H1 (cell line): ENCODE results near the gene AIF1L. TPM values are rescaled to one million over a fixed set of nuclear protein-coding genes. Genes with fewer than 3 reads are reported as not detected.

Experiments used
- CTCF ChIA-PET: fragments of 300-600 bp; sonication (Branson Sonifier 250); formaldehyde crosslinking; loops from one replicate; lab custom pipeline; 2021; ENCODE audit not compliant: partially characterized antibody; lab: Charles Lee
- POLR2A ChIA-PET: fragments of 300-600 bp; sonication (Branson Sonifier 250); formaldehyde crosslinking; loops from one replicate; lab custom pipeline; 2021; ENCODE audit warnings: inconsistent platforms; ENCODE audit not compliant: partially characterized antibody; lab: Charles Lee
- DNase-seq, 2 experiments: peaks; one replicate each; pipeline versions ENCODE4 v3.0.0 to v3.0.0-alpha.2; 2010 to 2022; ENCODE audit warnings: low spot score in 2 of 2, low read depth in 1 of 2, mixed read lengths in 1 of 2
- FAIRE-seq: peaks from 2 replicates; lab custom pipeline; 2011; peaks lifted over from hg19 to GRCh38; lab: Jason Lieb, UNC
- H2AFZ ChIP-seq: 2 replicates; pipeline ENCODE4 v1.8.1; 2012; ENCODE audit warnings: low read length, inconsistent platforms
- H2AK5ac ChIP-seq: 2 replicates; pipeline ENCODE4 v1.6.1; 2013; ENCODE audit warnings: low read depth, low read length
- H2BK120ac ChIP-seq: replicated peaks from 2 replicates; pipeline ENCODE3; 2013; ENCODE audit warnings: low read depth, low read length, inconsistent platforms
- H2BK12ac ChIP-seq: 2 replicates; pipeline ENCODE4 v1.6.1; 2013; ENCODE audit warnings: low read depth, low read length
- H2BK15ac ChIP-seq: 2 replicates; pipeline ENCODE4 v1.6.1; 2013; ENCODE audit warnings: low read length
- H2BK20ac ChIP-seq: 2 replicates; pipeline ENCODE4 v1.6.1; 2013; ENCODE audit warnings: low read length
- H2BK5ac ChIP-seq: 2 replicates; pipeline ENCODE4 v1.6.1; 2013; ENCODE audit warnings: low read depth, low read length
- H3K14ac ChIP-seq: 2 replicates; pipeline ENCODE4 v1.6.1; 2013; ENCODE audit warnings: inconsistent platforms; ENCODE audit not compliant: insufficient read length
- H3K18ac ChIP-seq: 2 replicates; pipeline ENCODE4 v1.6.1; 2013; ENCODE audit warnings: low read length; ENCODE audit errors: extremely low read depth
- H3K23ac ChIP-seq: 2 replicates; pipeline ENCODE4 v1.6.1; 2013; ENCODE audit warnings: inconsistent platforms; ENCODE audit not compliant: insufficient read length
- H3K23me2 ChIP-seq: 2 replicates; pipeline ENCODE4 v1.6.1; 2013; ENCODE audit warnings: low read depth, low read length
- H3K27ac ChIP-seq: 2 replicates; pipeline ENCODE4 v1.6.1; 2011; ENCODE audit warnings: low read depth, low read length, inconsistent platforms
- H3K27me3 ChIP-seq, 4 experiments: replicated peaks in 1 of 4; 1 replicate in 1 of 4; 2 replicates in 3 of 4; pipeline versions ENCODE4 v1.6.1 to v1.8.1; 2011 to 2013; ENCODE audit warnings: low read length in 3 of 4, mild to moderate bottlenecking in 3 of 4, inconsistent platforms in 2 of 4, mixed read lengths in 2 of 4, moderate library complexity in 1 of 4; ENCODE audit not compliant: control insufficient read depth in 3 of 4, insufficient read depth in 3 of 4; ENCODE audit errors: extremely low read depth in 1 of 4
- H3K36me3 ChIP-seq, 4 experiments: 2 replicates each; pipeline versions ENCODE4 v1.6.1 to v1.8.1; 2011 to 2013; ENCODE audit warnings: mild to moderate bottlenecking in 4 of 4, low read length in 3 of 4, moderate library complexity in 2 of 4, control low read depth in 1 of 4, inconsistent platforms in 1 of 4; ENCODE audit not compliant: insufficient read depth in 4 of 4, control insufficient read depth in 2 of 4
- H3K4ac ChIP-seq: replicated peaks from 2 replicates; pipeline ENCODE3; 2013; ENCODE audit warnings: low read length, low read depth, mixed read lengths, inconsistent platforms; ENCODE audit not compliant: insufficient read length
- H3K4me1 ChIP-seq, 4 experiments: replicated peaks in 1 of 4; 1 replicate in 1 of 4; 2 replicates in 3 of 4; pipeline versions ENCODE4 v1.6.1 to v1.8.1; 2011 to 2013; ENCODE audit warnings: low read length in 3 of 4, inconsistent platforms in 2 of 4, mixed read lengths in 1 of 4; ENCODE audit not compliant: insufficient read depth in 4 of 4, control insufficient read depth in 3 of 4
- H3K4me2 ChIP-seq, 2 experiments: 2 replicates each; pipeline versions ENCODE4 v1.6.1 to v1.8.1; 2011 to 2013; ENCODE audit warnings: low read depth in 2 of 2, low read length in 2 of 2, control low read depth in 1 of 2, inconsistent platforms in 1 of 2, mild to moderate bottlenecking in 1 of 2; ENCODE audit not compliant: insufficient read depth in 1 of 2
- H3K4me3 ChIP-seq, 4 experiments: fragments of 200-600, 300-600 bp in 1 of 4; sonication (generic), shearing (Covaris generic), sonication (Bioruptor Twin) in 1 of 4; 2 replicates each; pipeline versions ENCODE4 v1.5.1 to v1.8.1; 2011 to 2016; ENCODE audit warnings: low read length in 4 of 4, low read depth in 3 of 4, control low read depth in 2 of 4, inconsistent platforms in 2 of 4, mild to moderate bottlenecking in 2 of 4, mixed read lengths in 1 of 4, moderate library complexity in 1 of 4; ENCODE audit not compliant: insufficient read depth in 2 of 4; ENCODE audit errors: extremely low read depth in 1 of 4
- H3K56ac ChIP-seq: replicated peaks from 2 replicates; pipeline ENCODE3; 2013; ENCODE audit warnings: low read depth, mild to moderate bottlenecking, mixed read lengths, low read length, inconsistent platforms; ENCODE audit not compliant: insufficient read length
- H3K79me1 ChIP-seq: 2 replicates; pipeline ENCODE4 v1.6.1; 2013; ENCODE audit warnings: low read depth, low read length, control low read depth
- H3K79me2 ChIP-seq, 2 experiments: 2 replicates each; pipeline versions ENCODE4 v1.6.1 to v1.8.1; 2012 to 2013; ENCODE audit warnings: low read length in 2 of 2, mild to moderate bottlenecking in 2 of 2, inconsistent platforms in 1 of 2; ENCODE audit not compliant: insufficient read depth in 2 of 2, control insufficient read depth in 1 of 2
- H3K9ac ChIP-seq, 4 experiments: replicated peaks in 1 of 4; 1 replicate in 1 of 4; 2 replicates in 3 of 4; pipeline versions ENCODE4 v1.6.1 to v1.8.1; 2011 to 2013; ENCODE audit warnings: low read depth in 3 of 4, low read length in 3 of 4, control low read depth in 2 of 4, mild to moderate bottlenecking in 2 of 4, moderate library complexity in 2 of 4, inconsistent platforms in 1 of 4; ENCODE audit errors: extremely low read depth in 1 of 4
- H3K9me3 ChIP-seq, 2 experiments: 2 replicates each; pipeline versions ENCODE4 v1.6.1 to v1.8.1; 2012 to 2013; ENCODE audit warnings: mild to moderate bottlenecking in 2 of 2, moderate library complexity in 2 of 2, control low read depth in 1 of 2, inconsistent platforms in 1 of 2, low read depth in 1 of 2, low read length in 1 of 2, mixed read lengths in 1 of 2; ENCODE audit not compliant: insufficient read depth in 2 of 2
- H4K20me1 ChIP-seq, 2 experiments: replicated peaks in 1 of 2; 2 replicates each; pipeline versions ENCODE3 to v1.8.1; 2011 to 2013; ENCODE audit warnings: inconsistent platforms in 2 of 2, low read length in 2 of 2, mild to moderate bottlenecking in 1 of 2; ENCODE audit not compliant: insufficient read depth in 2 of 2, control insufficient read depth in 1 of 2
- H4K5ac ChIP-seq: 2 replicates; pipeline ENCODE4 v1.6.1; 2013; ENCODE audit warnings: low read length, low read depth, mixed read lengths, inconsistent platforms; ENCODE audit not compliant: insufficient read length
- H4K8ac ChIP-seq: 2 replicates; pipeline ENCODE4 v1.8.0; 2013; ENCODE audit warnings: mild to moderate bottlenecking, moderate library complexity, low read length, inconsistent platforms; ENCODE audit not compliant: insufficient read depth; ENCODE audit errors: extremely low read depth
- H4K91ac ChIP-seq: replicated peaks from 2 replicates; pipeline ENCODE3; 2013; ENCODE audit warnings: low read length, mixed read lengths, inconsistent platforms; ENCODE audit not compliant: insufficient read length
- EZH2 ChIP-seq: fragments of 200-600 bp; sonication (generic); IDR thresholded peaks from 2 replicates; pipeline ENCODE4 v1.7.1; 2012; ENCODE audit warnings: low read depth, mild to moderate bottlenecking, moderate library complexity, low read length, inconsistent platforms; ENCODE audit not compliant: severe bottlenecking
- MAX ChIP-seq: IDR thresholded peaks from 2 replicates; pipeline ENCODE4 v1.6.1; 2012; ENCODE audit warnings: inconsistent platforms
- TEAD4 ChIP-seq: IDR thresholded peaks from 2 replicates; pipeline ENCODE4 v1.6.1; 2012; ENCODE audit warnings: low read depth, low read length, inconsistent platforms, mixed read lengths
- WGBS, 2 experiments: shearing (Covaris generic) in 1 of 2; methylation state at CpG; one replicate each; pipeline versions ENCODE4 v1.1.6 to v1.1.7; 2013 to 2015; ENCODE audit warnings: low lambda C conversion rate in 2 of 2, mixed read lengths in 2 of 2, inconsistent platforms in 1 of 2, low coverage in 1 of 2, missing lambda C conversion rate in 1 of 2; ENCODE audit not compliant: insufficient replicate concordance in 2 of 2, insufficient coverage in 1 of 2, insufficient read length in 1 of 2; ENCODE audit errors: extremely low coverage in 1 of 2, missing lambda C conversion rate in 1 of 2; 5-methylcytosine and 5-hydroxymethylcytosine counted together
- polyA plus RNA-seq, 7 experiments: library from polyadenylated mRNA; depleted of rRNA in 3 of 7; stranded (reverse) in 5 of 7; unstranded in 2 of 7; fragments of >200 nt in 5 of 7; fragments of 200-250 nt in 2 of 7; gene quantifications; 1 replicate in 5 of 7; 2 replicates in 1 of 7; 4 replicates in 1 of 7; pipeline versions ENCODE4 v1.2.1 to v1.2.3, GENCODE V29; 2011 to 2013; ENCODE audit warnings: missing spikeins in 2 of 7, mixed read lengths in 2 of 7
- total RNA-seq: library from RNA; stranded (reverse); fragmentation: NEBNext Ultra II Directional; extraction: Animal tissue kit (Norgen Biotek cat#: 25700); gene quantifications from 2 replicates; pipeline ENCODE4 v1.2.1, GENCODE V29; 2021

AIF1L gene
- total and polyA plus RNA-seq, 2 of the 8 experiments (the other 6 are each of a cell fraction or from before 2014, with no cell fraction given): 70.7 to 149 TPM

DNA sequence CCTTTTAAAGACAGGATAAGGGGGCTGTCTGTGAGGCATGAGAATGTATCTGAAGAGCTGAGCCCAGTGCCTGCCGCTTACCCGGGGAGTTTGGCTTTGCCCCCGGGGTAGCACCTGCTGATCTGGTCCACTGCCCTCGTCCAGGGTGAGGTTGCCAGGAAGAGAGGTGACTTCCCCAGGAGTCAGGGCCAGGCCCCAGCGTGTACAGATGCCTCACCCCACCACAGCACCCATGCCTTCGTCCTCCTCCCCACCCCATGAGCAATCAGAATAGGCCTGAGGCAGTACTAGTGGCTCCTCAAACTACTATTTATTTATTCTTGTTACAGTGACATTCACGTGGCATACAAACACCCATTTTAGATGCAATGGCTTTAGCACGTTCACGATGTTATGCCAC lies 15.7 kb upstream of the AIF1L start:
- Histone ChIP-seq H4K8ac (no peak overlapping the region), H3K27ac (no peak overlapping the region), H2BK12ac (no peak overlapping the region), H3K4me3 (no peak overlapping the region), H3K14ac (no peak overlapping the region), H3K4me1 (no peaks in the 10 kb centered on the region; a peak in 1 of 7 replicates), H2AFZ (no peak overlapping the region), H2BK20ac (no peak overlapping the region), H3K4me2 (no peak overlapping the region), H3K23me2 (no peaks in the 10 kb centered on the region), H2BK15ac (no peak overlapping the region), H2BK5ac (no peak overlapping the region), H3K9me3 (no peaks in the 10 kb centered on the region), H3K4ac (no peak overlapping the region), H3K9ac (no peak overlapping the region), H3K79me2 (no peaks in the 10 kb centered on the region)
- FAIRE-seq: no peak
- DNase-seq: no peak
- TF ChIP-seq TEAD4 (no peak), EZH2 (no peak), MAX (no peak)
- TF ChIP-seq, all 59 proteins: peak for 0
- no peak overlapping the region for H2BK120ac ChIP-seq
- H4K5ac ChIP-seq: no peak overlapping the region
- no peak overlapping the region for H3K23ac ChIP-seq
- H3K36me3 ChIP-seq: no peaks in the 10 kb centered on the region
- no peak overlapping the region for H3K56ac ChIP-seq
- H3K79me1 ChIP-seq: no peaks in the 10 kb centered on the region
- no peak overlapping the region for H3K18ac ChIP-seq
- H2AK5ac ChIP-seq: no peak overlapping the region
- 88% methylated on average over 9 of the region's 9 CpGs; no CpG with 5 or more reads in 1 of the 2 experiments for WGBS, 2 experiments
- ChIA-PET POLR2A (interaction anchor here (1.7 kb wide), 1 partner anchor 44 kb away, joined by 6 read pairs; the partner anchor contains the start of gene NUP214), CTCF (interaction anchor here (5.6 to 8.5 kb wide), 2 partner anchors 14 to 23 kb away, joined by 24 to 54 read pairs; partner anchors contain the start of gene AIF1L)
- no peak overlapping the region for H4K91ac ChIP-seq
- H4K20me1 ChIP-seq: no peaks in the 10 kb centered on the region
- no peaks in the 10 kb centered on the region for H3K27me3 ChIP-seq
